NCI-H1436 treated with DMSO at 0.1 percent for 48 hours (cell line): ENCODE results near the gene LRRC8B.
"Not testable (repeated sequence)": the region's sequence is repeated elsewhere in the genome, so short reads cannot be mapped to it uniquely, and the experiment has no call there.

Source experiments
- DNase-seq: peaks from one replicate; lab custom pipeline; 2025; lab: John Stamatoyannopoulos, UW

The LRRC8B gene

GRCh38 chr1:89525169-89525855 lies 683 bp downstream of the LRRC8B start:
- no peak for DNase-seq

- DNase-seq, result no peak
Observed at GRCh38 chr1:89527256-89527655, 2.6 kb downstream of the LRRC8B start.

- no peak for DNase-seq
Observed at GRCh38 chr1:89527750-89528381, 3.2 kb downstream of the LRRC8B start.

GRCh38 chr1:89528382-89528780 lies 3.8 kb downstream of the LRRC8B start:
- no peak for DNase-seq

- DNase-seq, result no peak
Observed at GRCh38 chr1:89529196-89529595, 4.6 kb downstream of the LRRC8B start.

GRCh38 chr1:89530444-89531089 lies 5.9 kb downstream of the LRRC8B start:
- DNase-seq, result no peak

- DNase-seq, result no peak
Observed at GRCh38 chr1:89531480-89532139, 7.0 kb downstream of the LRRC8B start.

- no peak for DNase-seq
Observed at GRCh38 chr1:89532228-89532627, 7.6 kb downstream of the LRRC8B start.

GRCh38 chr1:89532866-89533265 lies 8.2 kb downstream of the LRRC8B start:
- DNase-seq, result no peak

GRCh38 chr1:89535537-89535936 lies 10.9 kb downstream of the LRRC8B start:
- DNase-seq, result no peak

- no peak for DNase-seq
Observed at GRCh38 chr1:89536555-89537341, 12.1 kb downstream of the LRRC8B start.

GRCh38 chr1:89538361-89538760 lies 13.7 kb downstream of the LRRC8B start:
- DNase-seq, result no peak

- no peak for DNase-seq
Observed at GRCh38 chr1:89539128-89539527, 14.5 kb downstream of the LRRC8B start.

- DNase-seq, result no peak
Observed at GRCh38 chr1:89540406-89540970, 15.9 kb downstream of the LRRC8B start.

GRCh38 chr1:89542345-89542744 lies 17.7 kb downstream of the LRRC8B start:
- DNase-seq, result no peak

- DNase-seq, result not testable (repeated sequence)
Observed at GRCh38 chr1:89543632-89544031, 19.0 kb downstream of the LRRC8B start.

- DNase-seq, result no peak
Observed at GRCh38 chr1:89545264-89546038, 20.8 kb downstream of the LRRC8B start.

GRCh38 chr1:89546082-89546889 lies 21.7 kb downstream of the LRRC8B start:
- DNase-seq, result no peak

- no peak for DNase-seq
Observed at GRCh38 chr1:89546934-89547562, 22.4 kb downstream of the LRRC8B start.
